B cell (primary cell): Measurements from ENCODE around the gene ATG7. TPM values are rescaled to one million over a fixed set of nuclear protein-coding genes. Genes with fewer than 3 reads are reported as not detected.

Experiments
- ATAC-seq: fragments of 200-7000 bp; cut with Tn5 transposase; one replicate; pipeline ENCODE4 v1.10.0; 2021; ENCODE audit warnings: low read depth, mild to moderate bottlenecking, moderate number of reproducible peaks, moderate library complexity
- CTCF ChIA-PET: fragments of 350-600 bp; sonication (Branson Sonifier 250); formaldehyde crosslinking; loops from one replicate; lab custom pipeline; 2021; ENCODE audit warnings: antibody characterized with exemption, inconsistent platforms; lab: Charles Lee
- POLR2A ChIA-PET: fragments of 350-600 bp; sonication (Branson Sonifier 250); formaldehyde crosslinking; loops from one replicate; lab custom pipeline; 2021; ENCODE audit warnings: antibody characterized with exemption; lab: Charles Lee
- DNase-seq: peaks from one replicate; pipeline ENCODE4 v3.0.0; 2013
- H2AFZ ChIP-seq: 2 replicates; pipeline ENCODE4 v1.6.1; 2012; ENCODE audit warnings: mild to moderate bottlenecking, low read depth, low read length; ENCODE audit not compliant: insufficient read depth, poor library complexity, severe bottlenecking
- H3K27ac ChIP-seq, 2 donors: 1 replicate in 1 of 2; 2 replicates in 1 of 2; pipeline ENCODE4 v1.5.1; 2012 to 2013; ENCODE audit warnings: low read length in 2 of 2, mild to moderate bottlenecking in 2 of 2, moderate library complexity in 1 of 2
- H3K27me3 ChIP-seq, 4 experiments: fragments of 200-600 bp in 1 of 4; sonication (generic) in 1 of 4; replicated peaks in 1 of 4; 1 replicate in 2 of 4; 2 replicates in 2 of 4; pipeline versions ENCODE4 v1.6.1 to v1.7.0; 2013 to 2016; ENCODE audit warnings: low read length in 3 of 4, mild to moderate bottlenecking in 2 of 4, mixed read lengths in 1 of 4, moderate library complexity in 1 of 4; ENCODE audit not compliant: insufficient read depth in 4 of 4, control insufficient read depth in 3 of 4; ENCODE audit errors: control extremely low read depth in 1 of 4
- H3K36me3 ChIP-seq, 2 experiments: replicated peaks in 1 of 2; 1 replicate in 1 of 2; 2 replicates in 1 of 2; pipeline versions ENCODE4 v1.6.1 to v1.7.1; 2013; ENCODE audit warnings: low read length in 1 of 2; ENCODE audit not compliant: insufficient read depth in 2 of 2, control insufficient read depth in 1 of 2; ENCODE audit errors: control extremely low read depth in 1 of 2, extremely low read depth in 1 of 2
- H3K4me1 ChIP-seq, 2 donors: fragments of 200-600 bp in 1 of 2; sonication (generic) in 1 of 2; 1 replicate in 1 of 2; 2 replicates in 1 of 2; pipeline versions ENCODE4 v1.5.1 to v1.6.1; 2013 to 2017; ENCODE audit warnings: low read length in 2 of 2; ENCODE audit not compliant: control insufficient read depth in 2 of 2, insufficient read depth in 2 of 2
- H3K4me2 ChIP-seq: replicated peaks from 2 replicates; pipeline ENCODE3; 2012; ENCODE audit warnings: mild to moderate bottlenecking, low read depth, low read length; ENCODE audit not compliant: poor library complexity, severe bottlenecking
- H3K4me3 ChIP-seq, 5 experiments: fragments of 200-600 bp in 1 of 5; sonication (generic) in 1 of 5; 1 replicate in 3 of 5; 2 replicates in 2 of 5; pipeline versions ENCODE4 v1.5.1 to v1.7.0; 2011 to 2016; ENCODE audit warnings: low read length in 4 of 5, mild to moderate bottlenecking in 4 of 5, low read depth in 2 of 5, control low read depth in 1 of 5, moderate library complexity in 1 of 5; ENCODE audit not compliant: insufficient read depth in 1 of 5; ENCODE audit errors: control extremely low read depth in 1 of 5, extremely low read depth in 1 of 5
- H3K79me2 ChIP-seq: fragments of 200-600 bp; sonication (generic); one replicate; pipeline ENCODE4 v1.6.0; 2016; ENCODE audit warnings: low read length; ENCODE audit not compliant: control insufficient read depth, insufficient read depth
- H3K9ac ChIP-seq: fragments of 200-600 bp; sonication (generic); 2 replicates; pipeline ENCODE4 v1.6.1; 2017; ENCODE audit warnings: mild to moderate bottlenecking, low read length, moderate library complexity
- H3K9me3 ChIP-seq, 3 donors: one replicate each; pipeline versions ENCODE4 v1.6.1 to v1.7.1; 2013; ENCODE audit warnings: low read length in 2 of 3; ENCODE audit not compliant: control insufficient read depth in 2 of 3, insufficient read depth in 1 of 3; ENCODE audit errors: control extremely low read depth in 1 of 3
- H4K20me1 ChIP-seq: 2 replicates; pipeline ENCODE4 v1.6.0; 2012; ENCODE audit warnings: mild to moderate bottlenecking, low read length; ENCODE audit not compliant: insufficient read depth, control insufficient read depth, poor library complexity, severe bottlenecking
- H3K27ac Mint-ChIP-seq: one replicate; pipeline ENCODE4 v1.8.0; 2021; ENCODE audit warnings: mixed read lengths
- H3K27me3 Mint-ChIP-seq: one replicate; pipeline ENCODE4 v1.8.0; 2021; ENCODE audit warnings: mixed read lengths
- H3K4me1 Mint-ChIP-seq: one replicate; pipeline ENCODE4 v1.8.0; 2021; ENCODE audit warnings: mixed read lengths
- H3K4me3 Mint-ChIP-seq: one replicate; pipeline ENCODE4 v1.8.0; 2021; ENCODE audit warnings: mixed read lengths
- H3K9me3 Mint-ChIP-seq: one replicate; pipeline ENCODE4 v1.8.0; 2022; ENCODE audit warnings: mixed read lengths; ENCODE audit not compliant: insufficient read depth
- EZH2 ChIP-seq: IDR thresholded peaks from 2 replicates; pipeline ENCODE4 v1.6.1; 2012; ENCODE audit warnings: borderline replicate concordance, low read depth, mild to moderate bottlenecking, moderate library complexity, low read length; ENCODE audit not compliant: insufficient read depth, poor library complexity, severe bottlenecking
- WGBS: methylation state at CpG from one replicate; pipeline ENCODE4 v1.1.5; 2013; ENCODE audit warnings: missing lambda C conversion rate; ENCODE audit not compliant: insufficient coverage; 5-methylcytosine and 5-hydroxymethylcytosine counted together
- intact Hi-C: fragments of 100-400 bp; cut with micrococcal nuclease; formaldehyde crosslinking; loops from one replicate; pipeline ENCODE4 v1.10.0; 2022
- polyA minus RNA-seq: library from RNA; depleted of rRNA, polyadenylated mRNA; stranded (reverse); fragments of >200 nt; gene quantifications from 2 replicates; pipeline ENCODE4 v1.2.3, GENCODE V29; 2012
- polyA plus RNA-seq: library from polyadenylated mRNA; depleted of rRNA; stranded (reverse); fragments of >200 nt; gene quantifications from 2 replicates; pipeline ENCODE4 v1.2.3, GENCODE V29; 2012
- total RNA-seq, 2 donors: library from RNA; stranded (reverse); fragments of 120-200 nt in 1 of 2; gene quantifications; 1 replicate in 1 of 2; 2 replicates in 1 of 2; pipeline versions ENCODE4 v1.2.3 to v1.2.4, GENCODE V29; 2013 to 2022
- TF ChIP-seq, protein P1 (sequence below): fragments of 200-600 bp; IDR thresholded peaks from one replicate; pipeline ENCODE4 v1.8.0; 2022; ENCODE audit warnings: antibody characterized with exemption, mild to moderate bottlenecking

The ATG7 gene, protein sequence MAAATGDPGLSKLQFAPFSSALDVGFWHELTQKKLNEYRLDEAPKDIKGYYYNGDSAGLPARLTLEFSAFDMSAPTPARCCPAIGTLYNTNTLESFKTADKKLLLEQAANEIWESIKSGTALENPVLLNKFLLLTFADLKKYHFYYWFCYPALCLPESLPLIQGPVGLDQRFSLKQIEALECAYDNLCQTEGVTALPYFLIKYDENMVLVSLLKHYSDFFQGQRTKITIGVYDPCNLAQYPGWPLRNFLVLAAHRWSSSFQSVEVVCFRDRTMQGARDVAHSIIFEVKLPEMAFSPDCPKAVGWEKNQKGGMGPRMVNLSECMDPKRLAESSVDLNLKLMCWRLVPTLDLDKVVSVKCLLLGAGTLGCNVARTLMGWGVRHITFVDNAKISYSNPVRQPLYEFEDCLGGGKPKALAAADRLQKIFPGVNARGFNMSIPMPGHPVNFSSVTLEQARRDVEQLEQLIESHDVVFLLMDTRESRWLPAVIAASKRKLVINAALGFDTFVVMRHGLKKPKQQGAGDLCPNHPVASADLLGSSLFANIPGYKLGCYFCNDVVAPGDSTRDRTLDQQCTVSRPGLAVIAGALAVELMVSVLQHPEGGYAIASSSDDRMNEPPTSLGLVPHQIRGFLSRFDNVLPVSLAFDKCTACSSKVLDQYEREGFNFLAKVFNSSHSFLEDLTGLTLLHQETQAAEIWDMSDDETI
- total RNA-seq, result 66.4 and 72.7 TPM in 2 replicates
- total RNA-seq (2013), result 30.8 TPM
- polyA plus RNA-seq, result 10.5 and 13.9 TPM in 2 replicates
- polyA minus RNA-seq, result 32.7 and 41.6 TPM in 2 replicates

DNA sequence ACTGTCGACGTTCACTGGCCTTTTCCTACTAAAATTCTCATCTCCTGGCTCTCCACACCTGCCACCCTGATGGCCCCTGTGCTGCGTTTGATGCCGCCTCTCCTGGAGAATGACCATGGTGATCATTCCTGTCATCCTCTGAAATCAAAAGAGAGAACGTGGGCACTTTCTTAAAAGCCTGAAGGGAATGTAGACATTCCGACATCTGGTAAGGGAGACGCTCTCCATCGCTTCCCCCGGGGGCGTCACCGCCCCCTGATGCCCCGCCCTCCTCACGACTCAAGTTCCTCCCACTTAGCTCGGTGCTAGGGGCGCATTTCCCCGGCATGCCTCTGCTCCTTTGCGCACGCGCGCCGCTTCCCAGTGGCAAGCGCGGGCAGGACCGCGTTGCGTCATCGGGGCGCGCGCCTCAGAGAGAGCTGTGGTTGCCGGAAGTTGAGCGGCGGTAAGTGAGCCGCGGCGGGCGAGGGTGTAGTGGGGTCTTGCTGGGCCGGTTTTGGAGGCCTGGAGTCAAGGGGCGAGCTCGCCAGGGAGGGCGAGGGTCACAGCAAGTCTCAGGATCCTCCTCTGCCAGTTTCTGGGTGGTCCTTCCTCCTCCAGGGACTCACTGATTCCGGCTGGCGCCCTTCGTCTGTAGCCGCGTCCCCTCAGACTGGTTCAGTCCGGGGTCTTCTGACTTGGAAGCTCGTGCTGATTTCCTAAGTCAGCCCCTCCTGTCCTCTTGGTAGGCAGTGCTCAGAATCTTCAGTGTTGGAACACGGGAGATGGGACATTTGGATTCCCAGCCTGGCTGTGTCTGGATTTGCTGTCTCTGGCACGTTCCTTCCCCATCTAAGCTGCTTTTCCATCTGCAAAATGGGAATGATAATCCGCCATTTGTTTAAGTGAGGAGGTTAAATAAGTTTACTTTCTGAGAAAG is at the start of gene ATG7:
Gene ATG7, plus strand, starts transcription at position 412 of the 919 bp plus-strand sequence. CDS start 26,299 bp downstream, outside the sequence.
- TF ChIP-seq, protein P1, sequence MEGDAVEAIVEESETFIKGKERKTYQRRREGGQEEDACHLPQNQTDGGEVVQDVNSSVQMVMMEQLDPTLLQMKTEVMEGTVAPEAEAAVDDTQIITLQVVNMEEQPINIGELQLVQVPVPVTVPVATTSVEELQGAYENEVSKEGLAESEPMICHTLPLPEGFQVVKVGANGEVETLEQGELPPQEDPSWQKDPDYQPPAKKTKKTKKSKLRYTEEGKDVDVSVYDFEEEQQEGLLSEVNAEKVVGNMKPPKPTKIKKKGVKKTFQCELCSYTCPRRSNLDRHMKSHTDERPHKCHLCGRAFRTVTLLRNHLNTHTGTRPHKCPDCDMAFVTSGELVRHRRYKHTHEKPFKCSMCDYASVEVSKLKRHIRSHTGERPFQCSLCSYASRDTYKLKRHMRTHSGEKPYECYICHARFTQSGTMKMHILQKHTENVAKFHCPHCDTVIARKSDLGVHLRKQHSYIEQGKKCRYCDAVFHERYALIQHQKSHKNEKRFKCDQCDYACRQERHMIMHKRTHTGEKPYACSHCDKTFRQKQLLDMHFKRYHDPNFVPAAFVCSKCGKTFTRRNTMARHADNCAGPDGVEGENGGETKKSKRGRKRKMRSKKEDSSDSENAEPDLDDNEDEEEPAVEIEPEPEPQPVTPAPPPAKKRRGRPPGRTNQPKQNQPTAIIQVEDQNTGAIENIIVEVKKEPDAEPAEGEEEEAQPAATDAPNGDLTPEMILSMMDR, result no peak
- no peak for TF ChIP-seq EZH2
- Histone ChIP-seq H3K36me3 (no peaks in the 10 kb centered on the region), H3K9me3 (peaks cover 0 to 4% (median 0%) of the 10 kb centered on the region in 3 donors), H3K27me3 (no peaks in the 10 kb centered on the region), H3K9ac (peak within 1 kb of the TSS; percentile 100), H3K4me3 (peak within 1 kb of the TSS; percentile 94 to 100 (median 99)), H4K20me1 (no peaks in the 10 kb centered on the region), H3K4me1 (peaks cover 17 to 20% of the 10 kb centered on the region in 2 donors), H3K4me2 (peak within 1 kb of the TSS; percentile 93), H2AFZ (peak within 1 kb of the TSS; percentile 89), H3K27ac (peak within 1 kb of the TSS; percentile 91 to 95), H3K79me2 (peaks cover 52% of the 10 kb centered on the region)
- H3K27me3 Mint-ChIP-seq, result peaks cover 2% of the 10 kb centered on the region
- ChIA-PET POLR2A (interaction anchor here (0.6 to 2.2 kb wide), 4 partner anchors 13 to 369 kb away, joined by 4 to 29 read pairs (median 6); no protein-coding TSS in a partner anchor), CTCF (interaction anchor here (0.7 to 2.4 kb wide), 9 partner anchors 11 to 63 kb away, joined by 3 to 23 read pairs (median 4); no protein-coding TSS in a partner anchor)
- intact Hi-C loops, result loop anchor here (1.0 to 5.0 kb wide), 7 partner anchors 17 to 1540 kb away; partner anchors contain the start of genes MKRN2, TSEN2 and VGLL4
- DNase-seq (peak; percentile 98), ATAC-seq (peak; percentile 98)
- H3K9me3 Mint-ChIP-seq, result peaks cover 5% of the 10 kb centered on the region
- peaks cover 47% of the 10 kb centered on the region for H3K4me1 Mint-ChIP-seq
- peak within 1 kb of the TSS; percentile 97 for H3K4me3 Mint-ChIP-seq
- WGBS, result 1% methylated on average over 48 of the region's 51 CpGs
- H3K27ac Mint-ChIP-seq, result peak within 1 kb of the TSS; percentile 98
